ENCODE results near the gene SNX1. TPM values are rescaled to one million over a fixed set of nuclear protein-coding genes. Genes with fewer than 3 reads are reported as not detected.

SNX1 gene
- total and polyA plus RNA-seq, 2 of the 8 experiments (the other 6 are each of a cell fraction or from before 2014, with no cell fraction given): 27.9 to 59.8 TPM

DNA sequence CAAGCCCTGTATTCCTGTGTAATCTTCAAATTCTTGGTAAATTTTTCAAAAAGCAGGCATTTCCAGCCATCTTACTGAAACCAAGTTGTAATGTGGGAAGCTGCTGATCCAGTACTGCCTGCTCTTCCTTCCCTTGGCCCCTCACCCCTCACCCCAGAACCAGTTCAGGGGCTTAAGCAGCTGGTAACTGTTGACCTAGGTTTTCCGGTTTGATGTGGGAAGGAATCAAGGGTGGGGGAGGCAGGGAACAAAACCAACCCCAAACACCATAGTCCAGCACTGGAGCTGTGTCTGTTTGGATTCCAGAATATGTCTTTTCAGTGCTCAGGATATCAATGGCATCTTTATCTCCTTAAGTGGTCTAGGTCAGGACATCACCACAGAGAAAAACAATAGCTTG, 26.7 kb downstream of the SNX1 start:
- Histone ChIP-seq H3K18ac (ENCODE audit: extremely low read depth, low read length) (no peak overlapping the region), H3K9me3 (ENCODE audit: insufficient read depth in 2 of 2, low read depth in 1 of 2, low read length in 1 of 2) (no peaks in the 10 kb centered on the region), H3K56ac (replicated peaks; ENCODE audit: insufficient read length, low read depth, low read length) (no peak overlapping the region), H2BK15ac (ENCODE audit: low read length) (no peak overlapping the region), H3K36me3 (ENCODE audit: control insufficient read depth in 2 of 4, insufficient read depth in 4 of 4, low read length in 3 of 4) (peaks cover 6 to 38% (median 16%) of the 10 kb centered on the region in 4 experiments; a peak in 7 of 8 replicates), H3K9ac (replicated peaks in 1 of 4; ENCODE audit: extremely low read depth in 1 of 4, low read depth in 3 of 4, low read length in 3 of 4) (no peak overlapping the region), H3K79me2 (ENCODE audit: control insufficient read depth in 1 of 2, insufficient read depth in 2 of 2, low read length in 2 of 2) (no peaks in the 10 kb centered on the region), H4K20me1 (replicated peaks in 1 of 2; ENCODE audit: control insufficient read depth in 1 of 2, insufficient read depth in 2 of 2, low read length in 2 of 2) (no peaks in the 10 kb centered on the region), H3K14ac (ENCODE audit: insufficient read length) (no peak overlapping the region), H3K23me2 (ENCODE audit: low read depth, low read length) (no peaks in the 10 kb centered on the region), H4K5ac (ENCODE audit: insufficient read length, low read depth, low read length) (no peak overlapping the region), H3K4me1 (replicated peaks in 1 of 4; ENCODE audit: control insufficient read depth in 3 of 4, insufficient read depth in 4 of 4, low read length in 3 of 4) (no peaks in the 10 kb centered on the region), H3K4me3 (ENCODE audit: extremely low read depth in 1 of 4, insufficient read depth in 2 of 4, low read depth in 3 of 4, low read length in 4 of 4) (no peak overlapping the region), H3K79me1 (ENCODE audit: low read depth, low read length) (no peaks in the 10 kb centered on the region; the same call in 1 of the 2 replicates), H2BK5ac (ENCODE audit: low read depth, low read length) (no peak overlapping the region), H4K8ac (ENCODE audit: extremely low read depth, insufficient read depth, low read length) (no peak overlapping the region), H3K4ac (replicated peaks; ENCODE audit: insufficient read length, low read depth, low read length) (no peak overlapping the region), H3K27me3 (replicated peaks in 1 of 4; ENCODE audit: control insufficient read depth in 3 of 4, extremely low read depth in 1 of 4, insufficient read depth in 3 of 4, low read length in 3 of 4) (no peaks in the 10 kb centered on the region), H2BK120ac (replicated peaks; ENCODE audit: low read depth, low read length) (no peak overlapping the region), H2AFZ (ENCODE audit: low read length) (no peak overlapping the region), H2BK12ac (ENCODE audit: low read depth, low read length) (no peak overlapping the region), H3K27ac (ENCODE audit: low read depth, low read length) (no peak overlapping the region), H3K23ac (ENCODE audit: insufficient read length) (no peak overlapping the region), H3K4me2 (ENCODE audit: insufficient read depth in 1 of 2, low read depth in 2 of 2, low read length in 2 of 2) (no peak overlapping the region), H4K91ac (replicated peaks; ENCODE audit: insufficient read length, low read length) (no peak overlapping the region), H2BK20ac (ENCODE audit: low read length) (no peak overlapping the region), H2AK5ac (ENCODE audit: low read depth, low read length) (no peak overlapping the region)
- DNase-seq (ENCODE audit: low read depth in 1 of 2, low spot score in 2 of 2) (no peak), FAIRE-seq (no peak)
- TF ChIP-seq NANOG (IDR thresholded peaks at IDR 0.05; ENCODE audit: insufficient read depth, low read depth, low read length, poor library complexity, severe bottlenecking) (no peak), SIX5 (IDR thresholded peaks at IDR 0.05; ENCODE audit: low read depth, low read length) (no peak), SP2 (IDR thresholded peaks at IDR 0.05; ENCODE audit: low read length) (no peak), JUN (IDR thresholded peaks at IDR 0.05; ENCODE audit: low read depth, low read length) (no peak)
- 92% methylated on average over 1 of the region's 1 CpG; no CpG with 5 or more reads in 1 of the 2 experiments for WGBS, 2 experiments (ENCODE audit: extremely low coverage in 1 of 2, insufficient coverage in 1 of 2, insufficient read length in 1 of 2, insufficient replicate concordance in 2 of 2, low coverage in 1 of 2, low lambda C conversion rate in 2 of 2, missing lambda C conversion rate in 1 of 2)
- CTCF ChIA-PET (ENCODE audit: partially characterized antibody): interaction anchor here (0.6 to 2.3 kb wide), 5 partner anchors 9 to 31 kb away, joined by 3 to 9 read pairs (median 5); no protein-coding TSS in a partner anchor
- POLR2A ChIA-PET (ENCODE audit: partially characterized antibody): interaction anchor here (0.9 kb wide), 1 partner anchor 31 kb away, joined by 3 read pairs; no protein-coding TSS in a partner anchor

All from H1 (cell line).